Keratinocyte (primary cell): ENCODE data around the gene STPG2.

ENCODE experiments used
- EZH2 ChIP-seq: IDR thresholded peaks from one replicate; pipeline ENCODE4 v1.6.1; 2012; ENCODE audit warnings: inconsistent platforms, mild to moderate bottlenecking, low read length, moderate library complexity
- TF ChIP-seq, protein P1 (sequence below), 3 experiments: IDR thresholded peaks in 1 of 3; conservative IDR thresholded peaks in 1 of 3; optimal IDR thresholded peaks in 1 of 3; 2 replicates in 2 of 3; 3 replicates in 1 of 3; pipeline versions ENCODE3 to v1.5.1; 2011; ENCODE audit warnings: low read length in 3 of 3, mild to moderate bottlenecking in 3 of 3, moderate library complexity in 2 of 3, control low read depth in 1 of 3, inconsistent platforms in 1 of 3; ENCODE audit not compliant: insufficient read depth in 2 of 3; ENCODE audit errors: extremely low read depth in 1 of 3

DNA sequence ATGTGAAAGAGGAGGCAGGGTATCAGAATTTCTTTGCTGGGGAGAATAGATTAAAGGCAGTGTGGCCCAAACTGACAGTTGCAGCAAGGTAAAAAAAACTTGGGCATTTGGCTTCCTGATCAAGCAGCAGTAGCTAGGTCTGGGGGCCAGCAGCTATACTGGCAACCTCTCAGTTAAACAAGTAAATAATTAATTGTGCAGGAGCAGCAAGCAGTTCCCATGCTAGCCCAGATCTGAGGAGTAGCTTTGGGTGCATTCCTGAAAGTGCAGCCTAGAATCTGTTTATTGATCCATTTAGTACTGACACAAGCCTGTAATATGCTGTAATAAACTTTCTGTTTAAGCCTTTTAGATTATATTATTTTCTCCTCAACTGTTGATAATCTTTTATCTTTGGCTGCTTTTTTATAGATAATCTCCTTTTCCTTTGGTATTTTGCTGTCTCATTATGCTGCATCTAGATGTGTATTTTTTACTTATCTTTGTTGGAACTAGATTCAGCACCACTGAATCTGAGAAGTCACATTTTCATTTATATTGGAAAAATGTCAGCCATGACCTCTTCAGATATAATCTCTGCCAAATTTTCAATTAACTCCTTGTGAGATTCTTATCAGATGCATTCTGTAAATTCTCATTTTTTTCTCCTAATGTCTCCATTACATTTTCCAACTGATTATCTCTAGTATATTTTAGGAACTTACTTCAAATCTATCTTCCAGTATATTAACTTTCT is 276.3 kb downstream of the STPG2 start:
- TF ChIP-seq EZH2 = no peak
- TF ChIP-seq, protein P1, sequence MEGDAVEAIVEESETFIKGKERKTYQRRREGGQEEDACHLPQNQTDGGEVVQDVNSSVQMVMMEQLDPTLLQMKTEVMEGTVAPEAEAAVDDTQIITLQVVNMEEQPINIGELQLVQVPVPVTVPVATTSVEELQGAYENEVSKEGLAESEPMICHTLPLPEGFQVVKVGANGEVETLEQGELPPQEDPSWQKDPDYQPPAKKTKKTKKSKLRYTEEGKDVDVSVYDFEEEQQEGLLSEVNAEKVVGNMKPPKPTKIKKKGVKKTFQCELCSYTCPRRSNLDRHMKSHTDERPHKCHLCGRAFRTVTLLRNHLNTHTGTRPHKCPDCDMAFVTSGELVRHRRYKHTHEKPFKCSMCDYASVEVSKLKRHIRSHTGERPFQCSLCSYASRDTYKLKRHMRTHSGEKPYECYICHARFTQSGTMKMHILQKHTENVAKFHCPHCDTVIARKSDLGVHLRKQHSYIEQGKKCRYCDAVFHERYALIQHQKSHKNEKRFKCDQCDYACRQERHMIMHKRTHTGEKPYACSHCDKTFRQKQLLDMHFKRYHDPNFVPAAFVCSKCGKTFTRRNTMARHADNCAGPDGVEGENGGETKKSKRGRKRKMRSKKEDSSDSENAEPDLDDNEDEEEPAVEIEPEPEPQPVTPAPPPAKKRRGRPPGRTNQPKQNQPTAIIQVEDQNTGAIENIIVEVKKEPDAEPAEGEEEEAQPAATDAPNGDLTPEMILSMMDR (optimal IDR thresholded peaks at IDR 0.05 in 1 of 3, IDR thresholded peaks at IDR 0.05 in 1 of 3, conservative IDR thresholded peaks at IDR 0.05 in 1 of 3; ENCODE audit: extremely low read depth in 1 of 3, insufficient read depth in 2 of 3, low read length in 3 of 3) = no peak
